ENCODE results near the gene AOPEP. TPM values are rescaled to one million over a fixed set of nuclear protein-coding genes. Genes with fewer than 3 reads are reported as not detected.

The AOPEP gene
- total RNA-seq, 4 donors from 2014 or later: 56.5 to 160 (median 103) TPM

- Histone ChIP-seq H3K36me3 (no peaks in the 10 kb centered on the region), H3K4me1 (peaks cover 22 to 32% of the 10 kb centered on the region in 2 donors), H3K4me3 (no peak overlapping the region), H3K27ac (peak overlapping the region; percentile 38 to 65 (median 45)), H3K9me3 (no peaks in the 10 kb centered on the region), H3K27me3 (no peaks in the 10 kb centered on the region)
- DNase-seq: peak in 1 of 2 donors; percentile 41
- TF ChIP-seq POLR2A (IDR thresholded peaks at IDR 0.05) (no peak), CTCF (IDR thresholded peaks at IDR 0.05 in 4 of 5, conservative IDR thresholded peaks at IDR 0.05 in 1 of 5) (no peak)
- intact Hi-C loops (cut with DNase I; ENCODE audit: low total_unique reads): loop anchor here (5.0 kb wide), 1 partner anchor 120 kb away; no protein-coding TSS in a partner anchor
- in situ Hi-C loops (cut with MboI; ENCODE audit: low sequenced_read_pairs in 4 of 4): no loop called here
- peak; percentile 24 to 49 for ATAC-seq
Measured at GRCh38 chr9:94922098-94922607, 195.7 kb downstream of the AOPEP start.

GRCh38 chr9:94922691-94923107 lies 196.2 kb downstream of the AOPEP start:
- Histone ChIP-seq H3K4me3 (no peak overlapping the region), H3K27ac (peak overlapping the region; percentile 12 to 65 (median 45)), H3K9me3 (no peaks in the 10 kb centered on the region), H3K36me3 (no peaks in the 10 kb centered on the region), H3K4me1 (peaks cover 22 to 32% of the 10 kb centered on the region in 2 donors), H3K27me3 (no peaks in the 10 kb centered on the region)
- in situ Hi-C loops (cut with MboI; ENCODE audit: low sequenced_read_pairs in 4 of 4): no loop called here
- TF ChIP-seq CTCF (IDR thresholded peaks at IDR 0.05 in 4 of 5, conservative IDR thresholded peaks at IDR 0.05 in 1 of 5): no peak
- TF ChIP-seq POLR2A (IDR thresholded peaks at IDR 0.05): no peak
- DNase-seq (peak in 1 of 2 donors; percentile 63), ATAC-seq (peak; percentile 68 to 83)
- intact Hi-C loops (cut with DNase I; ENCODE audit: low total_unique reads): loop anchor here (5.0 kb wide), 1 partner anchor 120 kb away; no protein-coding TSS in a partner anchor

- Histone ChIP-seq H3K4me1 (peaks cover 22 to 32% of the 10 kb centered on the region in 2 donors), H3K4me3 (no peak overlapping the region), H3K36me3 (no peaks in the 10 kb centered on the region), H3K9me3 (no peaks in the 10 kb centered on the region), H3K27me3 (no peaks in the 10 kb centered on the region), H3K27ac (peak overlapping the region; percentile 12 to 65 (median 45))
- intact Hi-C loops (cut with DNase I; ENCODE audit: low total_unique reads) (loop anchor here (5.0 kb wide), 1 partner anchor 121 kb away; no protein-coding TSS in a partner anchor), in situ Hi-C loops (cut with MboI; ENCODE audit: low sequenced_read_pairs in 4 of 4) (no loop called here)
- no peak for ATAC-seq
- DNase-seq: no peak
- no peak for TF ChIP-seq CTCF (IDR thresholded peaks at IDR 0.05 in 4 of 5, conservative IDR thresholded peaks at IDR 0.05 in 1 of 5)
- no peak for TF ChIP-seq POLR2A (IDR thresholded peaks at IDR 0.05)
Measured at GRCh38 chr9:94923326-94924089, 197.0 kb downstream of the AOPEP start.

GRCh38 chr9:94925751-94926430 lies 199.4 kb downstream of the AOPEP start:
- H3K4me1 ChIP-seq: peaks cover 29 to 33% of the 10 kb centered on the region in 2 donors
- H3K27me3 ChIP-seq: no peaks in the 10 kb centered on the region
- DNase-seq (no peak), ATAC-seq (no peak)
- H3K27ac ChIP-seq: no peak overlapping the region
- no peak overlapping the region for H3K4me3 ChIP-seq
- no peak for TF ChIP-seq POLR2A (IDR thresholded peaks at IDR 0.05)
- in situ Hi-C loops (cut with MboI; ENCODE audit: low sequenced_read_pairs in 4 of 4): no loop called here
- H3K36me3 ChIP-seq: no peaks in the 10 kb centered on the region
- intact Hi-C loops (cut with DNase I; ENCODE audit: low total_unique reads): no loop called here
- no peaks in the 10 kb centered on the region for H3K9me3 ChIP-seq

GRCh38 chr9:94926431-94926800 lies 199.9 kb downstream of the AOPEP start:
- TF ChIP-seq POLR2A (IDR thresholded peaks at IDR 0.05): no peak
- TF ChIP-seq CTCF (IDR thresholded peaks at IDR 0.05 in 4 of 5, conservative IDR thresholded peaks at IDR 0.05 in 1 of 5): no peak

More at GRCh38 chr9:94926431-94926800, 199.9 kb downstream of the AOPEP start:
- no peak for ATAC-seq
- no peaks in the 10 kb centered on the region for H3K9me3 ChIP-seq
- H3K36me3 ChIP-seq: no peaks in the 10 kb centered on the region
- intact Hi-C loops (cut with DNase I; ENCODE audit: low total_unique reads) (no loop called here), in situ Hi-C loops (cut with MboI; ENCODE audit: low sequenced_read_pairs in 4 of 4) (no loop called here)
- DNase-seq: no peak
- H3K27me3 ChIP-seq: no peaks in the 10 kb centered on the region
- H3K4me1 ChIP-seq: peaks cover 24 to 28% of the 10 kb centered on the region in 2 donors
- H3K4me3 ChIP-seq: no peak overlapping the region
- H3K27ac ChIP-seq: no peak overlapping the region
